SU-DHL-6 (cell line): ENCODE results near the gene PCBD1.

Experiments used
- H2AFZ ChIP-seq: fragments of 200-600 bp; sonication (generic); 2 replicates; pipeline ENCODE4 v1.6.1; 2014; ENCODE audit warnings: low read depth, mild to moderate bottlenecking, moderate library complexity, mixed read lengths, antibody characterized with exemption, low read length; ENCODE audit not compliant: severe bottlenecking
- H3F3A ChIP-seq: fragments of 200-600 bp; shearing (Covaris generic); 2 replicates; pipeline ENCODE4 v1.6.0; 2016; ENCODE audit warnings: antibody characterized with exemption, mild to moderate bottlenecking; ENCODE audit not compliant: insufficient read depth
- H3K27ac ChIP-seq: fragments of 200-600 bp; sonication (generic); 2 replicates; pipeline ENCODE4 v1.5.1; 2016; ENCODE audit warnings: low read depth, mild to moderate bottlenecking, low read length, moderate library complexity, mixed read lengths
- H3K27me3 ChIP-seq: fragments of 200-600 bp; sonication (generic), shearing (Covaris generic); 2 replicates; pipeline ENCODE4 v1.6.0; 2014; ENCODE audit warnings: mild to moderate bottlenecking, low read length
- H3K36me3 ChIP-seq: fragments of 200-600 bp; sonication (generic); 2 replicates; pipeline ENCODE4 v1.6.1; 2014; ENCODE audit warnings: mild to moderate bottlenecking, low read length, mixed read lengths
- H3K4me2 ChIP-seq: fragments of 300-600, 200-600 bp; shearing (Covaris generic), sonication (generic); 2 replicates; pipeline ENCODE4 v1.6.0; 2014; ENCODE audit warnings: low read length, low read depth, mild to moderate bottlenecking; ENCODE audit not compliant: poor library complexity, severe bottlenecking
- H3K4me3 ChIP-seq: fragments of 200-600 bp; sonication (generic); 2 replicates; pipeline ENCODE4 v1.5.1; 2014; ENCODE audit warnings: antibody characterized with exemption, low read length, mild to moderate bottlenecking, mixed read lengths; ENCODE audit not compliant: insufficient read depth, poor library complexity, severe bottlenecking
- H3K79me2 ChIP-seq: fragments of 200-600 bp; sonication (generic); 2 replicates; pipeline ENCODE4 v1.6.1; 2014; ENCODE audit warnings: mild to moderate bottlenecking, low read length, moderate library complexity; ENCODE audit not compliant: insufficient read depth
- H3K9ac ChIP-seq: fragments of 200-600 bp; sonication (generic); 2 replicates; pipeline ENCODE4 v1.7.0; 2014; ENCODE audit warnings: mild to moderate bottlenecking, low read length
- H3K9me2 ChIP-seq: fragments of 200-600 bp; sonication (generic); replicated peaks from 2 replicates; pipeline ENCODE4 v1.6.1; 2014; ENCODE audit warnings: low read length; ENCODE audit not compliant: insufficient read depth
- H3K9me3 ChIP-seq: fragments of 200-600 bp; sonication (generic); 2 replicates; pipeline ENCODE4 v1.6.1; 2014; ENCODE audit warnings: low read length, mixed read lengths; ENCODE audit not compliant: insufficient read depth
- H4K20me1 ChIP-seq: fragments of 200-600 bp; sonication (generic); 2 replicates; pipeline ENCODE4 v1.6.1; 2014; ENCODE audit warnings: low read depth, mild to moderate bottlenecking, antibody characterized with exemption, low read length, moderate library complexity, mixed read lengths
- CTCF ChIP-seq: fragments of 200-600 bp; sonication (generic); IDR thresholded peaks from one replicate; pipeline ENCODE4 v1.5.1; 2017; ENCODE audit warnings: antibody characterized with exemption, mild to moderate bottlenecking, low read length, moderate library complexity; ENCODE audit not compliant: insufficient read depth, poor library complexity, severe bottlenecking
- EZH2phosphoT487 ChIP-seq: fragments of 200-600 bp; sonication (generic), shearing (Covaris generic); conservative IDR thresholded peaks from 2 replicates; pipeline ENCODE4 v1.6.1; 2018; ENCODE audit warnings: mild to moderate bottlenecking, antibody characterized with exemption, low read length, moderate library complexity, mixed read lengths

The PCBD1 gene

GRCh38 chr10:70872291-70872690, 16.1 kb downstream of the PCBD1 start:
- TF ChIP-seq EZH2phosphoT487 = no peak
- no peak for TF ChIP-seq CTCF
- no peaks in the 10 kb centered on the region for H3K36me3 ChIP-seq

GRCh38 chr10:70866424-70866823, 21.9 kb downstream of the PCBD1 start:
- Histone ChIP-seq H3K9me3 (no peaks in the 10 kb centered on the region), H3K27ac (no peak overlapping the region), H3K9me2 (no peaks in the 10 kb centered on the region), H3K4me2 (no peak overlapping the region), H2AFZ (no peak overlapping the region), H3K27me3 (no peaks in the 10 kb centered on the region), H4K20me1 (no peaks in the 10 kb centered on the region), H3K36me3 (no peaks in the 10 kb centered on the region), H3K9ac (no peak overlapping the region), H3F3A (no peaks in the 10 kb centered on the region), H3K4me3 (no peak overlapping the region), H3K79me2 (no peaks in the 10 kb centered on the region)
- TF ChIP-seq CTCF (no peak), EZH2phosphoT487 (no peak)

More at GRCh38 chr10:70872291-70872690, 16.1 kb downstream of the PCBD1 start:
- H3K27ac ChIP-seq = no peak overlapping the region
- no peaks in the 10 kb centered on the region for H3K27me3 ChIP-seq
- H3K4me3 ChIP-seq = no peak overlapping the region
- H3K9me3 ChIP-seq = no peaks in the 10 kb centered on the region
- no peaks in the 10 kb centered on the region for H3K79me2 ChIP-seq
- no peak overlapping the region for H3K9ac ChIP-seq
- no peaks in the 10 kb centered on the region for H3F3A ChIP-seq
- H3K4me2 ChIP-seq = no peak overlapping the region
- H3K9me2 ChIP-seq = no peaks in the 10 kb centered on the region
- H2AFZ ChIP-seq = no peak overlapping the region
- H4K20me1 ChIP-seq = no peaks in the 10 kb centered on the region

- Histone ChIP-seq H3K27ac (no peak overlapping the region), H3K27me3 (no peaks in the 10 kb centered on the region), H3K79me2 (no peaks in the 10 kb centered on the region), H3K4me3 (no peak overlapping the region), H3K9ac (no peak overlapping the region), H3K36me3 (no peaks in the 10 kb centered on the region), H3K9me3 (no peaks in the 10 kb centered on the region), H3F3A (no peaks in the 10 kb centered on the region), H3K4me2 (no peak overlapping the region), H3K9me2 (no peaks in the 10 kb centered on the region), H2AFZ (no peak overlapping the region), H4K20me1 (no peaks in the 10 kb centered on the region)
- no peak for TF ChIP-seq CTCF
- no peak for TF ChIP-seq EZH2phosphoT487
Observed at GRCh38 chr10:70864935-70865334, 23.4 kb downstream of the PCBD1 start.
